Activated CD4-positive, alpha-beta T cell treated with anti-CD3 and anti-CD28 coated beads for 24 hours (primary cell): ENCODE data around the gene TMEM132A.
A peak's percentile ranks its signal among the peaks of the same experiment; 100 is the strongest.
"Not testable (repeated sequence)": the region's sequence is repeated elsewhere in the genome, so short reads cannot be mapped to it uniquely, and the experiment has no call there.

Source experiments
- DNase-seq, 2 donors: peaks; one replicate each; pipeline ENCODE4 v3.0.0-alpha.2; 2020; ENCODE audit warnings: low read depth in 2 of 2

Gene TMEM132A

GRCh38 chr11:60905047-60905446, 19.2 kb upstream of the TMEM132A start:
- no peak for DNase-seq

DNA sequence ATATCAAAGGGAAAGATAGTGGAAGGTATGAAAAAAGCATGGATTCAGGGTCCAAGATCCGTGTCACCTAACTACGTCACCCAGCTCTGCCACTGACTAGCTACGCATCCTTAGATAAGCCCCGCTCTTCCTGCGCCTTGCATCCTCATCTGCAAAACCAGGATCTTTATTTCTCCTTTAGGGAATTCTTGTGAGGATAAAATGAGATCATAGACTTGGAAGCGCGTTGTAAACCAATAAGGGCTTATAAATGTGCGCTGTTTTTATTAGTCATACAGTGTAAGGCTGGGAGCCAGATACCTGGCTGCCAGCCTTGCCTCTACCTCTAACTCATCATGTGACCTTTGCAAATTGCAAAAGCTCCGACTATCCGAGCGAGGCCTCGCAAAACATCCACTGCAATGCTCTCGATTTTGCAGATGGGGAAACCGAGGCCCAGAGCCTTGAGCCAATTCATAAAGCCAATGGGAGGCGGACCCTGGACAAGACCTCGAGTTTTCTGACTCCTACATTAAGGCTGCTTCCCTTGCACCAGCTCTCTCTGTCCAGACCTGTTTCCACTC, 18.6 kb upstream of the TMEM132A start:
- no peak for DNase-seq

- DNase-seq: peak; percentile 99
Measured at GRCh38 chr11:60906132-60906972, 17.9 kb upstream of the TMEM132A start, which contains the start of gene PRPF19. Gene PRPF19 (minus strand): TSS chr11:60906585. CDS start chr11:60906382, 203 bp downstream.

- no peak for DNase-seq
Measured at GRCh38 chr11:60908803-60909202, 15.5 kb upstream of the TMEM132A start.

DNA sequence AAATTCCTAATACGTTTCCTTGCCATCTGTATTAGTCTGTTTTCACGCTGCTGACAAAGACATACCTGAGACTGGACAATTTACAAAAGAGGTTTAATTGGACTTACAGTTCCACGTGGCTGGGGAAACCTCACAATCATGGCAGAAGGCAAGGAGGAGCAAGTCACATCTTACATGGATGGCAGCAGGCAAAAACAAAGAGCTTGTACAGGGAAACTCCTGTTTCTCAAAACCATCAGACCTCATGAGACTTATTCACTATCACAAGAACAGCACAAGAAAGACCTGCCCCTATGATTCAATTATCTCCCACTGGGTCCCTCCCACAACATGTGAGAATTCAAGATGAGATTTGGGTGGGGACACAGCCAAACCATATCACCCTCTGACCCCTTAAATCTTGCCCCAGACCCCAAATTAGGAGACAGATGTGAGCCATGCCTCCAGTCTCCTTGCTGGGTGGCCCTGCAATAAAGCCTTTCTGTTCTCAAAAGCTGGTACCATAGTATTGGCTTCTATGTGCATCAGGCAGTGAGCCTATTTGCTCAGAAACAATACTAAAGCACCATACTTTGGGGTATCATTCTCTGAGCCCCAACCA, 14.5 kb upstream of the TMEM132A start:
- DNase-seq: not testable (repeated sequence)

- DNase-seq: no peak
Measured at GRCh38 chr11:60910281-60910687, 14.0 kb upstream of the TMEM132A start.

GRCh38 chr11:60910711-60911380, 13.4 kb upstream of the TMEM132A start:
- no peak for DNase-seq

GRCh38 chr11:60912223-60912850, 11.9 kb upstream of the TMEM132A start:
- no peak for DNase-seq

DNA sequence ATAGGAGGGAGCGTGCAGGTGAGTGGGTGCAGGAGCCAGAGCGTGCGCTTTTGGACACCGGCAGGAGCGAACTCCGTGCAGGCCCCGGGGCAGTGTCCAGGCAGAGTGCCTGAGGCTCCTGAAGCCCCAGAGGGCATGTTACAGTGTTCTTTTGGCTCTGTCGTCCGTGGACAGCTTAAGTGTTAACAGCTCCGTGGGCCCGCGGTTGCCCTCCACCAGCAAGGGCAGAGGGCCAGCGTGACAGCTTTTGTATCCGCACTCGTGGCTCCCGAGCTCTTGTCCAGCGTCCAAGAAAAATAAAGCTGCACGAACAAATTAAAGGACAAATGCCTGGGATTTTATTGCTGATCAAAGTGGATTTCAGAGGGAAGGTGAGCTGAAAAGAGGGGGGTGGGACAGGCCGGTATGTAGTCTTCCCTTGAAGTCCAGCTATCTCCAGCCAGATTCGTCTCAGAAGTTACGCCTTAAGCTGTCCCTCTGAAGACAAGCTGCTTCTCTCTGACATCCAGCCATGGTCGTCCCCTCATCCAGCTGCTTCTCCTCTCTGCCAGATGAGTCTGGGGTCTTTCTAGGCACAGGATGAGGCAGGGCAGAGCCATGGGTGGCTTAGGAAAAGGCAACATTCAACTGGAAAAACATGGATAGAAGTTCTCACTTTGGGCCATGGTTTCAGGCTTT, 11.3 kb upstream of the TMEM132A start:
- no peak for DNase-seq

- DNase-seq: peak; percentile 76 to 80
Measured at GRCh38 chr11:60913793-60914632, 10.2 kb upstream of the TMEM132A start, which contains the start of gene TMEM109. Gene TMEM109 (plus strand): TSS chr11:60914158. CDS start chr11:60919694, 5,536 bp downstream.

DNA sequence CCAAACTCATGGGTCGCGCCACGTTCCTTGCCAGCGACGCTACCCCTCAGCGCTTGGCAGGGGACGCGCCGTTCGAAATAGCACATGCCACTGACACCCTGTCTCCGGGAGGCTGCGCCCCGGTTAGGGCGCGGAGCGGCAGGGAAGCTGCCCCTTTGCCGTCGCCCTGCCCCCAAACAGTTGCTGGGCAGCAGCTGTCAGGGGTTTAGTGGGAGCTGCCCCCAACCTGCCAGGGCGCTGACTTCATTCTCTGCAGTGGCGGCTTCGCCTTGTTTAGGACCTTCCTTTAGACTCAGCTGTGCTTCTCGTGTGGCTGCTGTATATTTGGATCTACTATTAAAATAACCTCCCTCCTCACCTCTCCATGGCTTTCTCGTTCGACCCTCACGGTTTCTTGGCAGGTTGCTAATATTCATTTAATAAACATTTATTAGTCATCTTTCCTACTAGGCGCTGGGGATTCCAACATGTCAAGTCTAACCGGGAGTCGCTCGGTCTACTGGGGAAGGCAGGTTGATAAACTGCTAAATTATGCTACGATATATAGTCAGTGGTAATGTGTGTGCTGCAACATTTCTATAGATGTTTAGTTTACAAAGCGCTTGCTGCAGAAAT, 9.5 kb upstream of the TMEM132A start:
- no peak for DNase-seq

- DNase-seq: peak; percentile 49 to 57
Measured at GRCh38 chr11:60915248-60915914, 8.9 kb upstream of the TMEM132A start.

DNA sequence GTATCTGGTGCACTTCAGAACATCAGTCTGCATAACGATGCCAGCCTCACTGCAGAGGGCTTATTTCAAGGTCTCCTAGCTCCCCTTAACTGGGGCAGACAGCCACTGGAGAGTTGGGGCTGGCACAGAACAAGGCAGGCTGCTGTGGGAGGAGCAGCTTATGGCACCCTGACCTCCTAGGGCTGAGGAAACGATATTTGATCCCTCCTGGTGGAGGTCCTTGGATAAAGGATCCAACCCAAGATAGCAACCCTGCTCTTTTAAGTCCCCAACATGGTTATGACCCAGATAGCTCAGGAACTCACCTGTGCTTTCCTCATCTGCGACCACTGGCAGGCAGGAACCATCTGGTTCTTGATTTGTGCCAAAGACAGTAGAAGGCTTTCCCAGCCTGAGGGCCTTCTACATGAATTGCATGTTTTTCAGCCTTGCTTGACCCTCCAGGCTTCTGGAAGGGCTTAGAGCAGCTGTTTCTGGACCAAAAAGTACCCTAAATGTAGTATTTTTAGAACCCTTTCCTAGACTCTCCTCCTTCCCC, 7.5 kb upstream of the TMEM132A start:
- DNase-seq: no peak

DNA sequence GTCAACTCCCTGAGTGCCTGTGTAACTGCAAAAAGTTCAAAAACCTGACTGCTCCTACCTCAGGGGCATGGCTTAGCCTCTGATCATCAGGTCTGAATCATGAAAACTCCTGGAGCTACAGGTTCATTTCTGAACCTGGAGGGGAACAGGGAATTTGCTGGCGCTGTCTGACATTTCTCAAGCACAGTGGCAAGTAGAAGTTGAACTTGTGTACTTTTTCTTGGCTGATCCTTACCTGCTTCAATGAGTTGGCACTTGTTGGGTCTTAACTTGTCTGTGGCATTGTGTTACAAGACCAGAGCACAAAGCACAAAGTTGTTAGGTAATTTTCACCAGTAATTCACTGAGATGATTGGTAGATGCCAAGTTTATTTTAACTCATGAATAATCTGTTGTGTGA, 7.0 kb upstream of the TMEM132A start:
- no peak for DNase-seq

DNA sequence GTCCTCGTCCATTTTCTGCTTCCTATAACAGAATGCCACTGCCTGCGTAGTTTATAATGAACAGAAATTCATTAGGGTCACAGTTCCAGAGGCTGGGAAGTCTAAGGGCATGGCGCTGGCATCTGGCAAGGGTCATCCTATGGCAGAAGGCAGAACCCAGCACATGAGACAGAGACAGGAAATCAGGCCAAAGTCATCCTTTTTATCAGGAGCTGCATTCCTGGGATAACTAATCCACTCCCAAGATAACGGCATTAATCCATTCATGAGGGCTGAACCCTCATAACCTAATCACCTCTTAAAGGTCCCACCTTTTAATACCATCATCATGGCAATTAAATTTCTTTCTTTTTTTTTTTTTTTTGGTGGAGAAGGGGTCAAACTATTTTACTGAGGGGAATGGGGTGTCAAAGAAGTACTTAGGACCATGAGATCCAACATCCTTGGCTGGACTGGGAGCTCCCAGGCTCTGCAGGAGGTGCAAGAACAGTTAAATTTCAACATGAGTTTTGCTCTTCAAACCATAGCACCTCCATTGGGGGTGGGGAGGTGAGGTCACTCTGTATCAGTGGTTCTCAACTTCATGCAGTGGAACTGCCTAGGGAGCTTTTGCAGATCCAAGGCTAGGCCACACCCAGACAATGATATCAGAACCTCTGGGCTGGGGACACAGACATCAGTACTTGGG, 5.9 kb upstream of the TMEM132A start:
- DNase-seq: no peak

DNA sequence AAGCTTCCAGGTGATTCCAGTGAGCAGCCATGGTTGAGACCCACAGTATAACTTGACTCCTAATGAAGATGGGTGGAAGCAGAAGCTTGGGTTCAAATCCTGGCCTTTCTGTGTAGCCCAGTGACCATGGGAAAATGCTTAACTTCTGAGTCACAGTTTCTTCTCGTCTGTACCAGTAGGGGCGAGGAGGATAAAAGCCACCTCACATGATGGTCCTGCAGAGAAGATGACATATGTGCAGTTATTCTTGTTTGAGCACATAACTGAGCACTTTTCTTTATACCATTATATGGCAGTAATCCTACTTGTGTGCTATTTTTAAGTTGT, 5.4 kb upstream of the TMEM132A start:
- DNase-seq: no peak

DNA sequence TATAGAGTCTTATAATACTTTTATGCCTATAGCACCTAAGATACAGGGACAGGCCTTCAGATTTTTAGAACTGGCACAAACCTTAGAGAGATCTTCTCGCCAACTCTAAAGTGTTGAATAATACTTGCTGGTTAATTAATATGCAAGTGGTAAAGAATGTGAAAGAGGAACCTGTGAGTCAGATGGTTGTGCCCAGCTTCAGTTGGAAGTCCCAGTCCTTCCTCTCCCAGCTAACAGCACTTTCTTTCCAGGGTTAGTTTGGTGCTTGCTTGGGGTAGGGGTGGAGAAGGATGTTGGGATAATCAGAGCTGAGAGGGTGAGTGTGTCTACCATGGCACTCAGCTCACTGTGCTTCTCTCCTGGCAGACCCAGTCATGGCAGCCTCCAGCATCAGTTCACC, 4.9 kb upstream of the TMEM132A start:
- DNase-seq: no peak

DNA sequence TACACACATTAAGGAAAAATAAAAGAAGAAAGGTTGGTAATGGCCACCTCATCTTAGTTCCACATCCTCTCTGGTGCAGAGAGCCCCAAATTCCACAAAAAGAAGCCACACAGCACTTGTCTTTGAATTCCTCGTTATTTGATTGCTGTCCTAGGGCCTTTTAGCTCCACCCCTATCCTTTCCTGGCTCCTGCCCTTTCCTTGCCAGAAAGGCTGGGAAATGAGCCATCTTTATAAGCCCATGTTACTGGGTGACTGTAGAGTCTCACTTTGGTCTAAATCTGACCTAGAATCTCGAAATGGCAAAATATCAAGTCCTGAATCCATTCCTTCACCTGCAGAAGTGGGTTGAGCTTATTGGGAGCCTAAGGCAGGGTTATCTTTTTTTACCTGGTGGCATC, 4.3 kb upstream of the TMEM132A start:
- DNase-seq: no peak

GRCh38 chr11:60921259-60921658, 3.0 kb upstream of the TMEM132A start:
- no peak for DNase-seq
